Right renal cortex interstitium (tissue), 3 donors: ENCODE measurements around the gene HOXD11. TPM values are rescaled to one million over a fixed set of nuclear protein-coding genes. Genes with fewer than 3 reads are reported as not detected.

Experiments
- DNase-seq, 3 donors: peaks; one replicate each; pipeline ENCODE4 v3.0.0-alpha.2; 2013; ENCODE audit warnings: low read depth in 3 of 3, low spot score in 2 of 3
- polyA plus RNA-seq, 3 donors: library from polyadenylated mRNA; unstranded; fragments of 120-200 nt; gene quantifications; one replicate each; pipeline ENCODE4 v1.2.1, GENCODE V29; 2013; ENCODE audit not compliant: insufficient read length in 3 of 3

The HOXD11 gene
- polyA plus RNA-seq, 3 donors: 42.6 to 44.8 (median 43.5) TPM

GRCh38 chr2:176130147-176130956 is 23.3 kb downstream of the HOXD11 start:
- no peak for DNase-seq

GRCh38 chr2:176130957-176131847 is 24.1 kb downstream of the HOXD11 start:
- DNase-seq: no peak

- DNase-seq: no peak
These were observed 24.7 kb downstream of the HOXD11 start for GRCh38 chr2:176131848-176132158.

- DNase-seq: no peak
These were observed 25.4 kb downstream of the HOXD11 start for GRCh38 chr2:176132205-176133171.

- no peak for DNase-seq
These were observed 26.3 kb downstream of the HOXD11 start for GRCh38 chr2:176133389-176133788.

GRCh38 chr2:176134035-176134434 is 27.0 kb downstream of the HOXD11 start:
- no peak for DNase-seq

GRCh38 chr2:176135035-176135440 is 28.0 kb downstream of the HOXD11 start:
- no peak for DNase-seq

- no peak for DNase-seq
These were observed 29.5 kb downstream of the HOXD11 start for GRCh38 chr2:176136374-176137251.

GRCh38 chr2:176137252-176137580 is 30.1 kb downstream of the HOXD11 start:
- DNase-seq: no peak

- no peak for DNase-seq
These were observed 30.8 kb downstream of the HOXD11 start for GRCh38 chr2:176137906-176138305.

GRCh38 chr2:176138526-176138922 is 31.4 kb downstream of the HOXD11 start:
- DNase-seq: no peak

- DNase-seq: no peak
These were observed 32.0 kb downstream of the HOXD11 start for GRCh38 chr2:176138923-176139660.

- no peak for DNase-seq
These were observed 32.8 kb downstream of the HOXD11 start for GRCh38 chr2:176139661-176140512.

- no peak for DNase-seq
These were observed 33.6 kb downstream of the HOXD11 start for GRCh38 chr2:176140513-176141317.

- no peak for DNase-seq
These were observed 35.2 kb downstream of the HOXD11 start for GRCh38 chr2:176142281-176142680.

- DNase-seq: no peak
These were observed 38.2 kb downstream of the HOXD11 start for GRCh38 chr2:176145085-176145969.
